Natural killer cell (primary cell): Measurements from ENCODE around the gene GTPBP8. TPM values are rescaled to one million over a fixed set of nuclear protein-coding genes. Genes with fewer than 3 reads are reported as not detected.
A peak's percentile ranks its signal among the peaks of the same experiment; 100 is the strongest.

ENCODE experiments used
- ATAC-seq, 3 donors: fragments of 150-1000 bp in 2 of 3; fragments of 200-7000 bp in 1 of 3; cut with Tn5 transposase; 1 replicate in 1 of 3; 2 replicates in 2 of 3; pipeline ENCODE4 v1.10.0; 2021; ENCODE audit warnings: mild to moderate bottlenecking in 2 of 3, moderate library complexity in 2 of 3
- DNase-seq, 2 donors: peaks; one replicate each; pipeline versions ENCODE4 v3.0.0 to v3.0.0-alpha.2; 2013 to 2021; ENCODE audit warnings: mixed read lengths in 1 of 2
- H3K27ac ChIP-seq: one replicate; pipeline ENCODE4 v1.5.1; 2013; ENCODE audit warnings: mild to moderate bottlenecking, low read length
- H3K27me3 ChIP-seq: one replicate; pipeline ENCODE4 v1.6.1; 2013; ENCODE audit warnings: low read length; ENCODE audit not compliant: control insufficient read depth, insufficient read depth
- H3K36me3 ChIP-seq: one replicate; pipeline ENCODE4 v1.6.1; 2013; ENCODE audit warnings: low read length; ENCODE audit not compliant: control insufficient read depth, insufficient read depth
- H3K4me1 ChIP-seq: one replicate; pipeline ENCODE4 v1.6.1; 2013; ENCODE audit warnings: low read length; ENCODE audit not compliant: control insufficient read depth, insufficient read depth
- H3K4me3 ChIP-seq: one replicate; pipeline ENCODE4 v1.5.1; 2013; ENCODE audit warnings: low read length
- H3K9me3 ChIP-seq: one replicate; pipeline ENCODE4 v1.6.1; 2013; ENCODE audit warnings: low read length; ENCODE audit not compliant: control insufficient read depth, insufficient read depth
- H3K27ac Mint-ChIP-seq, 2 donors: one replicate each; pipeline ENCODE4 v1.8.0; 2022; ENCODE audit warnings: mild to moderate bottlenecking in 2 of 2, mixed read lengths in 2 of 2, moderate library complexity in 1 of 2
- H3K27me3 Mint-ChIP-seq, 2 donors: one replicate each; pipeline ENCODE4 v1.8.0; 2022; ENCODE audit warnings: low read depth in 2 of 2, mixed read lengths in 2 of 2
- H3K36me3 Mint-ChIP-seq: one replicate; pipeline ENCODE4 v1.8.0; 2022; ENCODE audit warnings: mixed read lengths
- H3K4me1 Mint-ChIP-seq, 2 donors: one replicate each; pipeline ENCODE4 v1.8.0; 2022; ENCODE audit warnings: mixed read lengths in 2 of 2
- H3K4me3 Mint-ChIP-seq: one replicate; pipeline ENCODE4 v1.8.0; 2022; ENCODE audit warnings: mild to moderate bottlenecking, moderate library complexity, mixed read lengths
- H3K9me3 Mint-ChIP-seq, 2 donors: one replicate each; pipeline ENCODE4 v1.8.0; 2022; ENCODE audit warnings: mixed read lengths in 2 of 2
- WGBS: methylation state at CpG from one replicate; pipeline ENCODE4 v1.1.7; 2013; ENCODE audit warnings: missing lambda C conversion rate; ENCODE audit not compliant: insufficient coverage; 5-methylcytosine and 5-hydroxymethylcytosine counted together
- intact Hi-C: fragments of 100-400 bp; cut with micrococcal nuclease; formaldehyde crosslinking; loops from one replicate; pipeline ENCODE4 v1.14.2; 2022
- total RNA-seq, 4 donors: library from RNA; stranded (reverse); fragments of 120-200 nt in 1 of 4; gene quantifications; one replicate each; pipeline versions ENCODE4 v1.2.3 to v1.2.4, GENCODE V29; 2013 to 2022
- TF ChIP-seq, protein P1 (sequence below): fragments of 200-600 bp; IDR thresholded peaks from one replicate; pipeline ENCODE4 v1.8.0; 2022; ENCODE audit warnings: antibody characterized with exemption

Gene GTPBP8
- 10 to 100 TPM; 16.6 to 28.6 (median 16.8) TPM for total RNA-seq
- 24.7 TPM for total RNA-seq (2013)

- Histone ChIP-seq H3K4me3 (peak within 1 kb of the TSS; percentile 66), H3K36me3 (no peaks in the 10 kb centered on the region), H3K9me3 (no peaks in the 10 kb centered on the region), H3K4me1 (peaks cover 12% of the 10 kb centered on the region), H3K27me3 (no peaks in the 10 kb centered on the region), H3K27ac (peak within 1 kb of the TSS; percentile 92)
- TF ChIP-seq, protein P1, sequence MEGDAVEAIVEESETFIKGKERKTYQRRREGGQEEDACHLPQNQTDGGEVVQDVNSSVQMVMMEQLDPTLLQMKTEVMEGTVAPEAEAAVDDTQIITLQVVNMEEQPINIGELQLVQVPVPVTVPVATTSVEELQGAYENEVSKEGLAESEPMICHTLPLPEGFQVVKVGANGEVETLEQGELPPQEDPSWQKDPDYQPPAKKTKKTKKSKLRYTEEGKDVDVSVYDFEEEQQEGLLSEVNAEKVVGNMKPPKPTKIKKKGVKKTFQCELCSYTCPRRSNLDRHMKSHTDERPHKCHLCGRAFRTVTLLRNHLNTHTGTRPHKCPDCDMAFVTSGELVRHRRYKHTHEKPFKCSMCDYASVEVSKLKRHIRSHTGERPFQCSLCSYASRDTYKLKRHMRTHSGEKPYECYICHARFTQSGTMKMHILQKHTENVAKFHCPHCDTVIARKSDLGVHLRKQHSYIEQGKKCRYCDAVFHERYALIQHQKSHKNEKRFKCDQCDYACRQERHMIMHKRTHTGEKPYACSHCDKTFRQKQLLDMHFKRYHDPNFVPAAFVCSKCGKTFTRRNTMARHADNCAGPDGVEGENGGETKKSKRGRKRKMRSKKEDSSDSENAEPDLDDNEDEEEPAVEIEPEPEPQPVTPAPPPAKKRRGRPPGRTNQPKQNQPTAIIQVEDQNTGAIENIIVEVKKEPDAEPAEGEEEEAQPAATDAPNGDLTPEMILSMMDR = no peak
- WGBS = under 1% methylated on average over 68 of the region's 70 CpGs
- H3K4me1 Mint-ChIP-seq = peaks cover 45 to 52% of the 10 kb centered on the region in 2 donors
- intact Hi-C loops = loop anchor here (1.0 kb wide), 4 partner anchors 28 to 429 kb away; partner anchors contain the start of gene SLC35A5
- DNase-seq = peak; percentile 73 to 93
- peak within 1 kb of the TSS; percentile 91 for H3K4me3 Mint-ChIP-seq
- no peaks in the 10 kb centered on the region for H3K36me3 Mint-ChIP-seq
- H3K27ac Mint-ChIP-seq = peak within 1 kb of the TSS; percentile 94 to 95
- H3K9me3 Mint-ChIP-seq = no peaks in the 10 kb centered on the region
- H3K27me3 Mint-ChIP-seq = no peaks in the 10 kb centered on the region
- ATAC-seq = peak; percentile 80 to 91 (median 87)
These were observed at the start of gene GTPBP8 for GRCh38 chr3:112990672-112991602. TSS of gene GTPBP8 (plus strand) at chr3:112990984. CDS start at chr3:112991000, 16 bp downstream.

DNA sequence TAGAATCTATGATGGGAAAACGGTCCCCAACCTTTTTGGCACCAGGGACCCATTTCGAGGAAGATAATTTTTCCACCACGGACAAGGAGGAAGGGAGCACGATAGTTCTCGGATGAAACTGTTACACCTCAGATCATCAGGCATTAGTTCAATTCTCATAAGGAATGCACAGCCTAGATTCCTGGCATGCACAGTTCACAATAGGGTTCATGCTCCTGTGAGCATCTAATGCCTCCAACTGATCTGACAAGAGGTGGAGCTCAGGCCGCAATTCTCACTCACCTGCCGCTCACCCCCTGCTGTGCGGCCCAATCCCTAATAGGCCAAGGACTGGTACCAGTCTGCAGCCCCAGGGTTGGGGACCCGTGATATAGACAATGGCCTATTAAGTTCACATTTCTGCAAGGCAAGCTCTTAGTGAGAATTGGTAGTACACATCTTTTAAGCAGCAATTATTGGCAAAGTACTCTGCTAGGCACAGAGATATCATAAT, 42.4 kb upstream of the GTPBP8 start:
- TF ChIP-seq, protein P1 = no peak
- 98% methylated on average over 9 of the region's 9 CpGs for WGBS
- Histone ChIP-seq H3K9me3 (no peaks in the 10 kb centered on the region), H3K4me3 (no peak overlapping the region), H3K36me3 (no peaks in the 10 kb centered on the region), H3K27ac (no peak overlapping the region), H3K27me3 (no peaks in the 10 kb centered on the region), H3K4me1 (no peaks in the 10 kb centered on the region)
- peaks cover under 1 to 18% of the 10 kb centered on the region in 2 donors for H3K27me3 Mint-ChIP-seq
- no peak overlapping the region for H3K27ac Mint-ChIP-seq
- no peak overlapping the region for H3K4me3 Mint-ChIP-seq
- no peaks in the 10 kb centered on the region for H3K36me3 Mint-ChIP-seq
- no peak for DNase-seq
- no peak for ATAC-seq
- H3K4me1 Mint-ChIP-seq = no peaks in the 10 kb centered on the region
- intact Hi-C loops = no loop called here
- H3K9me3 Mint-ChIP-seq = peaks cover 0 to under 1% of the 10 kb centered on the region in 2 donors

- no peaks in the 10 kb centered on the region for H3K4me1 Mint-ChIP-seq
- DNase-seq = no peak
- no peak overlapping the region for H3K4me3 Mint-ChIP-seq
- H3K27ac ChIP-seq = no peak overlapping the region
- H3K27me3 ChIP-seq = no peaks in the 10 kb centered on the region
- peaks cover 4 to 7% of the 10 kb centered on the region in 2 donors for H3K9me3 Mint-ChIP-seq
- H3K36me3 Mint-ChIP-seq = peaks cover 12% of the 10 kb centered on the region
- no peak for ATAC-seq
- no peaks in the 10 kb centered on the region for H3K27me3 Mint-ChIP-seq
- H3K4me1 ChIP-seq = no peaks in the 10 kb centered on the region
- H3K4me3 ChIP-seq = no peak overlapping the region
- TF ChIP-seq, protein P1 = no peak
- intact Hi-C loops = no loop called here
- H3K36me3 ChIP-seq = no peaks in the 10 kb centered on the region
- no peaks in the 10 kb centered on the region for H3K9me3 ChIP-seq
- H3K27ac Mint-ChIP-seq = no peak overlapping the region
These were observed 34.4 kb upstream of the GTPBP8 start for GRCh38 chr3:112956351-112956750.
